Measurements from ENCODE around the gene ZFYVE1.
"Not testable (repeated sequence)": the region's sequence is repeated elsewhere in the genome, so short reads cannot be mapped to it uniquely, and the experiment has no call there.

The ZFYVE1 gene

DNA sequence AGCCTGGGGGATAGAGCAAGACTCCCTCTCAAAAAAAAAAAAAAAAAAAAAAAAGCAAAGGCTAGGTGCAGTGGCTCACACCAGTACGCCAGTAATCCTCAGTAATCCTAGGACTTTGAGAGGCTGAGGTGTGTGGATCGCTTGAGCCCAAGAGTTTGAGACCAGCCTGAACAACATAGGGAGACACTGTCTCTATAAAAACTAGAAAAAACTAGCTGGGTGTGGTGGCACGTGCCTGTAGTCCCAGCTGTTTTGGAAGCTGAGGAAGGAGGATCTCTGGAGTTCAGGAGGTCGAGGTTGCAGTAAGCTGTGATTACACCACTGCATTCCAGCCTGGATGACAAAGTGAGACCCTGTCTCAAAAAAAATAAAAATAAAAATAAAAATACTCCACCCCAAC lies 22.5 kb upstream of the ZFYVE1 start:
- H3K4me3 ChIP-seq (ENCODE audit: low read depth, low read length), result no peak overlapping the region
- TF ChIP-seq, protein P1, sequence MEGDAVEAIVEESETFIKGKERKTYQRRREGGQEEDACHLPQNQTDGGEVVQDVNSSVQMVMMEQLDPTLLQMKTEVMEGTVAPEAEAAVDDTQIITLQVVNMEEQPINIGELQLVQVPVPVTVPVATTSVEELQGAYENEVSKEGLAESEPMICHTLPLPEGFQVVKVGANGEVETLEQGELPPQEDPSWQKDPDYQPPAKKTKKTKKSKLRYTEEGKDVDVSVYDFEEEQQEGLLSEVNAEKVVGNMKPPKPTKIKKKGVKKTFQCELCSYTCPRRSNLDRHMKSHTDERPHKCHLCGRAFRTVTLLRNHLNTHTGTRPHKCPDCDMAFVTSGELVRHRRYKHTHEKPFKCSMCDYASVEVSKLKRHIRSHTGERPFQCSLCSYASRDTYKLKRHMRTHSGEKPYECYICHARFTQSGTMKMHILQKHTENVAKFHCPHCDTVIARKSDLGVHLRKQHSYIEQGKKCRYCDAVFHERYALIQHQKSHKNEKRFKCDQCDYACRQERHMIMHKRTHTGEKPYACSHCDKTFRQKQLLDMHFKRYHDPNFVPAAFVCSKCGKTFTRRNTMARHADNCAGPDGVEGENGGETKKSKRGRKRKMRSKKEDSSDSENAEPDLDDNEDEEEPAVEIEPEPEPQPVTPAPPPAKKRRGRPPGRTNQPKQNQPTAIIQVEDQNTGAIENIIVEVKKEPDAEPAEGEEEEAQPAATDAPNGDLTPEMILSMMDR (IDR thresholded peaks at IDR 0.05; ENCODE audit: borderline replicate concordance, insufficient read depth, low read depth, low read length), result no peak

DNA sequence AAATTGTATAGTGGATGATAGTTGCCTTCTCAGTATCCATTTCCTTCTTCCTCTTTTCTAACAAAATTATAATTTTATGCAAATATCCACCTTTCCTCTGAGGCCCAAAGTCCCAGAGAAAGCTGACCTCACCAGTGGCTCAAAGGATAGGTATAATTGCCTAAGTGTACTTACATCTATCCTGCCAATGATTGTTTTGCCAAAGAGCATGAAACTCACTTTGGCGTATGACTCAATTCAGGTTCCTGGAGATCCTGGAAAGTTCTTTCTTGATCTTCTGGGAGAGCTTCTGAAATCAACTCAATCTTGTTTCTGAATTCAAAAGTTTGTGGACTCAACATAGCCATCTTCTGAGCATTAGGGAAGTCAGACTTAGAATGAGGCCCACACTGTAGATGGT lies 20.9 kb upstream of the ZFYVE1 start:
- no peak overlapping the region for H3K4me3 ChIP-seq (ENCODE audit: low read depth, low read length)
- TF ChIP-seq, protein P1 (IDR thresholded peaks at IDR 0.05; ENCODE audit: borderline replicate concordance, insufficient read depth, low read depth, low read length), result no peak

DNA sequence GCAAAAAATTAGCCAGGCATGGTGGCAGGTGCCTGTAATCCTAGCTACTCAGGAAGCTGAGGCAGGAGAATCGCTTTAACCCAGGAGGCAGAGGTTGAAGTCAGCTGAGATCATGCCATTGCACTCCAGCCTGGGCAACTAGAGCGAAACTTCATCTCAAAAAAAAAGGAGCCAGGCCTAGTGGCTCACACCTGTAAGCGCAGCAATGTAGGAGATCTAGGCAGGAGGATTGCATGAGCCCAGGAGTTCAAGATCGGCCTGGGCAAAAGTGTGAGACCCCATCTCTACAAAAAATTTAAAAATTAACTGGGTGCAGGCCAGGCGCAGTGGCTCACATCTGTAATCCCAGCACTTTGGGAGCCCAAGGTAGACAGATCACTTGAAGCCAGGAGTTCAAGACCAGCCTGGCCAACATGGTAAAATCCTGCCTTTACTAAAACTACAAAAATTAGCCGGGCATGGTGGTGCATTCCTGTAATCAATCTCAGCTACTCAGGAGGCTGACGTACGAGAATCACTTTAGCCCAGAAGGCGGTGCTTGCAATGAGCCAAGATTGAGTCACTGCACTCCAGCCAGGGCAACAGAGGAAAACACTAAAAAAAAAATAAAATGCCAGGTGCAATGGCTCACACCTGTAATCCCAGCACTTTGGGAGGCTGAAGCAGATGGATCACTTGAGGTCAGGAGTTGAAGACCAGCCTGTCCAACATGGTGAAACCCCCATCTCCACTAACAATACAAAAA lies 10.0 kb upstream of the ZFYVE1 start:
- not testable (repeated sequence) for H3K4me3 ChIP-seq (ENCODE audit: low read depth, low read length)

DNA sequence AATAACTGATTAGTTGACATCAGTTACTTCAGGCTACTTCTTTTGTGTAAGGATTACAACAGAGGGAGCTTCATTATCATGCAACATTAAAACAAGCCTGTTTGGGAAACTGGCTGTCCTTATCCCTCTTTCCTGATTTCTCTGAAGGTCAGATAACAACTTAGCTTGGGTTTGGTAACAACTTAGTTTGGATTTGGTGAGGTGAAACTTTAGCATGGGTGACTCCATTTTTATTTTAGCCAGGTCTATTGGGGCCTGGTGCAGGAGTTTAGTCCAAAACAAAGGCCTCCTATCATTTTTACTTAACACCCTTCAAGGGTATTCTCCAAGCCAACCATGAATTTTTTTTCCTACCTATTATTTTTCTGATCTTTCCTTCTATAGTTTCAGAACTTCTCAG lies 1.1 kb upstream of the ZFYVE1 start:
- H3K4me3 ChIP-seq (ENCODE audit: low read depth, low read length), result no peak overlapping the region
- TF ChIP-seq, protein P1 (IDR thresholded peaks at IDR 0.05; ENCODE audit: borderline replicate concordance, insufficient read depth, low read depth, low read length), result no peak

DNA sequence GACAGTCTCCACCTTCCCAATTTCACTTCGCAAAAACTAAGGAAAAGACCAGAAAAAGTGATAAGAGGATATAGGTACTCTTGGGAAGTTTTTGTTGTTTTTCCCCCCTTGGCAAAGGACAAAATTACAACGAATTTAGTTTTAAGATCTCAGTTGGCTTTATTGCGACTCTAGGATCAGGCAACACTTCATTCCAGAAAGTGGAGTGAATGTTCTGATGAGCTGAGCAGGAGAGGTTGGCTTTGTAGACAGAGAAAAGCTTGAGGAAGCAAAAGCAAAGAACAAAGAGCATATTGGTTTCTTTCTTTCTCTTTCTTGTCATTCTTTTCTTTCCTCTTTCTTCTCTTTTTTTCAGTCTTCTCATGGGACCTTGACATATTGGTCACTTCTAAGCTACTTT lies 640 bp upstream of the ZFYVE1 start:
- TF ChIP-seq, protein P1 (IDR thresholded peaks at IDR 0.05; ENCODE audit: borderline replicate concordance, insufficient read depth, low read depth, low read length), result no peak
- H3K4me3 ChIP-seq (ENCODE audit: low read depth, low read length), result peak overlapping the region; percentile 30

DNA sequence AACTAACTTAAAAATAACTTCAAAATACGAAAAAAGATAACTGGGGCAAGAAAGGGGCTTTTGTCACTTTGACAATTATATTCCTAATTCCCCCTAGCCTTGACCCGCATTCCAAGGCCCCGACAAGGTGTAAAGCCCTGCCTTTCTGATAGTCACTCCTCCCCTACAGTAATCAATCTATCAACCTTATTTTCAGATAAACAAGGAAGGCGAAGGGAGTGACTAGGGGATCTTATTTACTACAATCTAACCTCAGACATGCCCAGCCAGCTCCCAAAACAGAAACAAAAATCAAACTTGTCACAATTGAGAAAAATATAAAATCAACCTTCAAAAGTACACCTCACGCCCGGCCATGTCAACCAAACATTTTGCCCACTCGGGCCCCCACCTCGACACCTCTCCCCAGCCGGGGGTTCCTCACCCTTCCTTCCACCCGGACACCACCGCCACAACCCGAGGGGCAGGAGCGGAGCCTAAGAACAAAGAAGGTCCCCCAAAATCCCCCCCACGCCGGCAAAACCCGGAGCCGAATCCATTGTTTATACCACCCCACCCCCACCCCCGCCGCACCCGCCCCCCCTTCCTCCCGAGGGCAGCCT lies 562 bp downstream of the ZFYVE1 start:
- TF ChIP-seq, protein P1 (IDR thresholded peaks at IDR 0.05; ENCODE audit: borderline replicate concordance, insufficient read depth, low read depth, low read length), result no peak

DNA sequence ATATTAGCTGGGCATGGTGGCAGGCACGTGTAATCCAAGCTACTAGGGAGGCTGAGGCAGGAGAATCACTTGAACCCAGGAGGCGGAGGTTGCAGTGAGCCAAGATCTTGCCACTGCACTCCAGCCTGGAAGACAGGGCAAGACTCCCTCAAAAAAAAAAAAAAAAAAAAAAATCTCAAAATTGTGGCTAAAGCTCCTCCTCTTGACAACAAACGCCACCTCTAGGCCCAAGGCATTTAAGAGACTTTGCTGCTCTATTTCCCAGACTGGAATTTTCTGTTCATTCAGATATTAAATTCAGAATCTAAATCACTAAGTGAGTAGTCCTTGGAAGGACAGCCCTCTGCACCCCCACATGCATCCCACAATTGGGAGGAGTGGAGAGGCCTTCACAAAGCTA lies 1.4 kb downstream of the ZFYVE1 start:
- no peak overlapping the region for H3K4me3 ChIP-seq (ENCODE audit: low read depth, low read length)
- TF ChIP-seq, protein P1 (IDR thresholded peaks at IDR 0.05; ENCODE audit: borderline replicate concordance, insufficient read depth, low read depth, low read length), result no peak

More for the DNA sequence above, 562 bp downstream of the ZFYVE1 start:
- peak overlapping the region; percentile 94 for H3K4me3 ChIP-seq (ENCODE audit: low read depth, low read length)

Measured in GM12875 (cell line).